ENCODE data around the gene C9orf153.
"Not testable (repeated sequence)": the region's sequence is repeated elsewhere in the genome, so short reads cannot be mapped to it uniquely, and the experiment has no call there.

Gene C9orf153

GRCh38 chr9:86259557-86259956 is at the start of gene C9orf153:
Gene C9orf153 (minus strand): TSS chr9:86259657. CDS start chr9:86229603, 30,054 bp downstream.
- no peak for DNase-seq

GRCh38 chr9:86308687-86309086 is 49.2 kb upstream of the C9orf153 start:
- no peak for DNase-seq

- DNase-seq, result no peak
Observed at GRCh38 chr9:86304236-86304730, 44.8 kb upstream of the C9orf153 start.

DNA sequence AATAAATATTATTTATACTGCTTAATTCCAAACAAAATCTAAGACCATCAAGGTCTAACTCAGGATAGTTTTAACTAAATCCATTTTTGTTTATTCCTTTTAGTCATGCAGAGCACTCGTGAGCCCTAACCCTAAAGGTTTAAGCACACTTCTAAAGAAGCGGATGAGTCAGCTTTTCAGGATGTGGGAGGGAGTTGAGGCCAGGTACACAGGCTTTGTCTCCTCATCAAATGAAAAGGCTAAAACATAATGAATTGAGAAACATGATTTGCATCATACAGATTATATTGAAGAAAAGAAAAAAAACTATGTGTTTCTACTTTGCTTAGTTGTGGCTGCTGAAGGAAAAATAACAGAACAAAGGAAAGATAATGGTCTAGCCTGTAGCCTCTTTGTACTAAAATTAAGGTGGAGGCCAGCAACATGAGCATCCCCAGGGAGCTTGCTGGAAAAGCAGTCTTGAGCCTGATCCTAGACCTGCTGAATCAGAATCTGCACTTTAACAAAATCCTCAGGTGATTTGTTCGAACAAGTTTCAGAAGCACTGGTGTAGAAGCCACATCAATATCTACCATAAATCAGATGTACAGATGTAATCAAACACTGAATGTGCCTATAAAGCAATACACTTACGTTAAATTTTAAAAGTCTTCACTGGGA is 44.0 kb upstream of the C9orf153 start:
- no peak for DNase-seq

DNA sequence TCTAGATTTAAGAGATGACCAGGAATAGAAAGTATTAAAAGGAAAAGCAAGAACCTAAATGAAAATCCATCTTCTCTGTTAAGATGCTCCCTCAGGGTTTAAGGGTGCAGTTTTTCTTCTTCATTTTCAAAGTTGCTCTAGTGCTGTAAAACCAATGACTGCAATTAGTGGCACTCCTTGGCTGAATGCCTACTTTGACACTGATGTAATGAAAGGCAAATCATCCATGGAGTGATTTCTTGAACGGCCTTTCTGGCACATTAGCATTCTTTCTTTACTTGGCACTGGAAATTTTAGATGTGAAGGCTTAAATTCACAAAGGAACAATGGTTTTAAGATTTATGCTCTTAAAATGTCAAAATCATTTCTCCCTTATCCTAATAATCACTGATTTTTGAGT is 42.2 kb upstream of the C9orf153 start:
- DNase-seq, result no peak

GRCh38 chr9:86300701-86301100 is 41.2 kb upstream of the C9orf153 start:
- DNase-seq, result no peak

GRCh38 chr9:86298873-86299272 is 39.4 kb upstream of the C9orf153 start:
- DNase-seq, result no peak

- DNase-seq, result not testable (repeated sequence)
Observed at GRCh38 chr9:86290341-86290740, 30.9 kb upstream of the C9orf153 start.

DNA sequence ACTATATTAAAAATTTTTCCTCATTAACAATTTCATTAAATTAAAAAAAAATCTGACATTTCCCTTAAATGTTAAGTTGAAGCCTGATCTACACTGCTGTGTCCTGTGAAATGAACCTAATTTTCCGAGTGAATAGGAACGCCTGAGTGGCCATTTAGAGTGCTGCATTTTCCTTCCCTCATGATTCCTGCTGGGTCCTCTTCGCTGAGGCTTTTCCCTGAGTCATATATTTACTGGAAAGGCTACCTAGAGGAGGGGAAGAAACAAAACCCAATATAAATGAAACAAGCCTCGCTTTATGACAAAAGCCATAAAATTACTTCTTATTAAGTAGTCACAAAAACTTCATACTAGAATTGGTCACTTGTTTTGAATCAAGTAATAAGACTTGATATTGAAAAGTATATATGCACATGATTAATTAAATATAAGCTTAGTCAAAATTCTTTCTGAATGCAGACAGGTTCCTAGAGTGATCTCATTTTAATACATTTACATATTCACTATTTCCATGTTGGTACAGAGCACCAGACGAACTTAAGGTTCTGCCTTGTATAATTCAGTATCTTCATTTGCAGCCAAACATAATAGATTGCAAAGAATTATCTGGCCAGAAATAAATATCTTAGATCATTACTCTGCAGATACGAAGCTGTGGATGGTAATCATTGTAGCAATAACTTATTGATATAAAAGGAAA is 29.2 kb upstream of the C9orf153 start:
- no peak for DNase-seq

- DNase-seq, result peak in 1 of 3 experiments; percentile 9
Observed at GRCh38 chr9:86287013-86287412, 27.6 kb upstream of the C9orf153 start.

- no peak for DNase-seq
Observed at GRCh38 chr9:86286278-86286677, 26.8 kb upstream of the C9orf153 start.

DNA sequence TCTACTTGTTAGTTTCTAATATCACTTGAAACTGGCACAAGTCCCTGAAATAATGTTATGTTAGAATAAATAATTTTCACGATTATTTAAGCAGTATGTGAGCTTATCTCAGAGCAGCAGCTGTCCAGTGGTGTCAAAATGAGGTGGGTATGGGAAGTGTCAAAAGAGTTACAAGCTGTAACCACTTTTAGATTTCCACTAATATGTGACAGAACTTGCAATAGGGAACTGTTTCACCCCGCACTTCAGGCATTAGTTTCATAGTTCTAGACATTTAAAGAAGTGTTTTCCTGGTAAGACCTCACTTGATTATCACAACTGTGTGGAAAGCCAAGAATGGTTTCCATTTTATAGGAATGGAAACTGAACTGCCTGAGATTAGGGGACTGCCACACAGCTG is 25.8 kb upstream of the C9orf153 start:
- DNase-seq, result no peak

DNA sequence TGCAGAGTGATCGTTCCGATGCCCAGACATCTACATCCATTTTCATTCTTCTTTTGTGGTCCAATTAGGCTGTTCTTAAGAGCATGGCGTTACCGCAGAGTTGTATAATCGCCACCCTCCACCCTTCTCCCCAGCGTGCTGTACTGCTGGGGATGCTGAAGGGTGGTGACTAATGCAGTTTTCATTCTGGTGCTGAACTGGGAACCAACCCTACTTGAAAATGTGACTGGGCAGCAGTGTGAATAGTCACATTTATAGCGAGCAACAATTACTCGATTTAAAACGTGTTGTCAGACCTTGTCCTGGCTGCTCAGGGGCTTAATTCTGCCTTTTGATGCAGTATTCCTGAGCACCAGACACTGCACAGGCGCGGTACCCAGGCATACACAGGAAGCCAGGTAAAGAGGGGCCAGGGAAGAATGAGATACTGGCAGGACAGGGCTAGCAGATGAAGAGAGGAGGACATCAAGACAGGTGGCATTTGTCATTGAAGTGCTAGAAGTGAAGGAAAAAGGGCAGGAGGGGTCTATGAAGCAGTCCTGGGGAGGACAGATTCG is 23.6 kb upstream of the C9orf153 start:
- DNase-seq, result peak in 1 of 3 experiments; percentile 65

DNA sequence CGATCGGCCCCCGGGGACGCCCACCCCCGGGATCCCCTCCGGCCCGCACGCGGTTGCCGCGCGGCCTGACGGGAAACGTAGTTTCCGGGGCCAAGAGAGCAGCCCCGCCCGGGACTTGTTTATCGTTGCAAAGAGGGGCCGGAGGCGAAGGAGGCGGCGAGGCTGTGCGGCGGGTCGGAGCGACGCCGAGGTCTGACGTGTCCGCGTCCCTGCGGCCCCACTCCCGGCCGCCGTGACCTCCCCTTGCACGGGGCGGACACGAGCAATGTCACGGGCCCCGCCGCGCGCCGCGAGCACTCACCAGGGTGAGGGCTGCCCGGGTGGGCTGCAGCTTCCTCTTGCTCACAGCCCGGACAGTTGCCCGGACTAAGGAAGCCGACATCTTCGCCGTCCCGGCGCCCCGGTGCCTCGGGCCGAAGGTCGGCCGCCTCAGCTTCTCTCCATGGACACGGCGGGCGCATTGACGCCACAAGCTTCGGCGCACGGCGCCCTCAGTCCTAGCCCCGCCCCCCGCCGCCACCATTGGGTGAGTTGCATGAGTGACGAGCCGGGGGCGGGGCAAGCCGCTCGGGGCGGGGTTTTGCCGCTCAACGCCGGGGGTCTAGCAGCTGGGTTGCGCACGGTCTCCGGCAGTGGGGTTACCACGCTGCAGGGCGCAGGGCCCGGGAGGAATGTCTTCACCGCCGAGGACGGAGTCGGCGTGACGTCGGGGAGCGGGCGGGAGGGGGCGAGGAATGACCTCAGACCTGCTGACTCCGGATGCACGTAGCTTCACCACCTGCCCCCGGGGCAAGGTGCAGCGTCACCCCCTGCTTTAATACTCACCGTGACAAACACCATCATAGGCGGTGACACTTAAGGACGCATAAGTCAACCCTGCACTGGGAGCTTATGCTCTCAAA is 22.9 kb upstream of the C9orf153 start, which contains the start of gene ISCA1:
Gene ISCA1 (minus strand): TSS at position 462 of the 902 bp plus-strand sequence. CDS start 80 bp downstream, at position 382.
- peak; percentile 88 to 99 (median 98) for DNase-seq

DNA sequence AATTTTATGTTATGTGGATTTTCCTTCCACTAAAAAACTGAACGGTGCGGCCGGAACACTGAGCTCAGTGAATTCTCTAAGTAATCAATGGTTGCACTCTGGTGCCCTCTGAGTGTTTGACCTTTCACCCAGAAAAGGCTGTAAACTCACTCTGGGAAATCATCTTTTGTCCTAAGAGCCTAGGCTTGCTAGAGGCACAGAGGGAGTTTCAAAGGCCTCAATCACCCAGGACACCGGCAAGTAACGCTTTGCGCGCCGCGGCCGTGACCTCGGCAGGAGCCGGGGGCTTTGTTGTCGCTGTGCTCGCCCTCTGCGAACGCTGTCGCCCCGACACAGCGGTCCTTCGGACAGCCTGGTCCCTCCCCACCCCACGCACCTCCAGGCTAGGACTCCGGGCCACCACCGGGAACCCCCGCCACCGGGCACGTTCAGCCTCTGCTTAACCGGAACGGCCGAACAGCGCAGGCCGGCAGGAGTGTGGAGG is 22.2 kb upstream of the C9orf153 start:
- peak in 2 of 3 experiments; percentile 32 to 86 for DNase-seq

- DNase-seq, result no peak
Observed at GRCh38 chr9:86280580-86280979, 21.1 kb upstream of the C9orf153 start.

GRCh38 chr9:86279839-86280238 is 20.4 kb upstream of the C9orf153 start:
- DNase-seq, result no peak

- no peak for DNase-seq
Observed at GRCh38 chr9:86277072-86277471, 17.6 kb upstream of the C9orf153 start.

GRCh38 chr9:86275962-86276361 is 16.5 kb upstream of the C9orf153 start:
- DNase-seq, result peak in 1 of 3 experiments; percentile 42

DNA sequence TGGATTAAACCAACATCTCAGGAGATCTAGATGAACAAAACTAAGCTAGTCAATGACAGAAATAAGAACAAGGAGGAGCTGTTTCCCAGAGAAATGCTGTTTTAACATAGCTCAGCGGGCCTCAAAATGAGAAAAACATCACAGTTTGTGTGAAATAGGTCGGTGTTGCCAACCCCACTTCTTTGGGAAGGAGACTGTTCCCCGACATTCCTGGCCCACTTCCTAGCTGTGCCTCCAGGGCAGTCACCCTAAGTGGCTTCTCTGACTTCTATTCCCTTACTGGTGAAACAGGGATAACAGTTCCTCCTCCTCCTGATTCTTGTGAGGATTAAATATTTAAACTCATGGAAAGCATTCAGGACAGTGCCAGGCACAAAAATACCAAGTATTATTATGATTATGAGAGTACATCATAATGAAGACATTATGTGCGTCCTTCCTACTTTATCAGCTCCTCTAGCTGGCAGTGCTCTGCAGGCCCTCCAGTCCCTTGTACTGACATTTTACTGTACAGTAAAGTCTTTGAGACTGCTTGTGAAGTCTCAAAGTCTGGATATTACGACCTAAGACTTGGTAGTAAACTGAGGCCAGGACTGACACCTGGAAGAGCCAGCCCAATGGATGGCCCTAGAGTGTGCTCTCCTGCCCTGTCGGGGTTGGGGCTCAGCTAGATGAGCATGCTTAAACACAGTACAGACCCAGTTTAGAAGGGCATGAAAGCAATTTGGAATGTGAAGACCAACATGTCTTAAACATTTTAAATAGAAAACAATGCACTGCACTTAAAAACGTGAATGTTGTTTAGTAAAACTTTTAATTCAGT is 15.6 kb upstream of the C9orf153 start:
- no peak for DNase-seq

GRCh38 chr9:86272221-86272620 is 12.8 kb upstream of the C9orf153 start:
- no peak for DNase-seq

DNA sequence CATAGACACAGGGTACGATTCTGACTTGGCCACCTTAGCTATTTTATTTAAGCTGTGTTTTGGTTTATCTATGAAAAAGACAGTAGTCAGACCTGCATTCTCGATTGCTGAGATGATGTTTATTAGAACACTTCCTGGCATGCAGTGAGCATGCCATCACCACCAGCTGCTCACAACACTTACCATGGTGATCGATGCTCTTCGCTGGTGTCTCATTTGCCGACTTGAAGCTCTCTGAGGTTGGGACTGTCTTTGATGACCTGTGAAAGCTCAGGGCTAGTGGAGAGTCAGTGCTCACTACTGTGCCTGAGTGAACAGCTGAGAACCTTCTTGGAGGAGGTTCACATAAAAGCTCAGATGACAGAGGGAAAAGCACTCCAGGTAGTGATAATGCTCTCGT is 4.4 kb upstream of the C9orf153 start:
- DNase-seq, result no peak
